Neural cell (in vitro differentiated cells): ENCODE data around the gene SDHC. TPM values are rescaled to one million over a fixed set of nuclear protein-coding genes. Genes with fewer than 3 reads are reported as not detected.

ENCODE experiments used
- H2AFZ ChIP-seq: fragments of 200-600, 300-800 bp; sonication (generic), shearing (Covaris generic); 2 replicates; pipeline ENCODE4 v1.6.0; 2014; ENCODE audit warnings: low read depth, mild to moderate bottlenecking, antibody characterized with exemption, low read length, moderate library complexity
- H3F3A ChIP-seq: fragments of 200-600 bp; shearing (Covaris generic); 2 replicates; pipeline ENCODE4 v1.6.1; 2016; ENCODE audit warnings: mild to moderate bottlenecking, moderate library complexity, mixed read lengths, antibody characterized with exemption, low read length; ENCODE audit not compliant: insufficient read depth, poor library complexity, severe bottlenecking
- H3K27ac ChIP-seq: fragments of 200-600, 300-800 bp; sonication (generic), shearing (Covaris generic); 2 replicates; pipeline ENCODE4 v1.5.1; 2014; ENCODE audit warnings: mild to moderate bottlenecking, low read length, moderate library complexity
- H3K27me3 ChIP-seq: fragments of 300-800, 200-600 bp; sonication (generic), shearing (Covaris generic); 2 replicates; pipeline ENCODE4 v1.6.0; 2014; ENCODE audit warnings: mild to moderate bottlenecking, low read depth, low read length, moderate library complexity; ENCODE audit not compliant: insufficient read depth
- H3K36me3 ChIP-seq: fragments of 300-800, 200-600 bp; sonication (generic), shearing (Covaris generic); 2 replicates; pipeline ENCODE4 v1.5.1; 2014; ENCODE audit warnings: mild to moderate bottlenecking, antibody characterized with exemption, low read length, moderate library complexity; ENCODE audit not compliant: insufficient read depth
- H3K4me2 ChIP-seq: fragments of 300-800, 200-600 bp; sonication (generic), shearing (Covaris generic); 2 replicates; pipeline ENCODE4 v1.6.0; 2014; ENCODE audit warnings: mild to moderate bottlenecking, low read length
- H3K4me3 ChIP-seq: fragments of 300-800, 200-600 bp; sonication (generic), shearing (Covaris generic); 2 replicates; pipeline ENCODE4 v1.5.1; 2014; ENCODE audit warnings: mild to moderate bottlenecking, low read length, moderate library complexity
- H3K79me2 ChIP-seq: fragments of 200-600 bp; shearing (Covaris generic); replicated peaks from 2 replicates; pipeline ENCODE4 v1.6.0; 2014; ENCODE audit warnings: mild to moderate bottlenecking, low read length, moderate library complexity; ENCODE audit not compliant: insufficient read depth
- H3K9ac ChIP-seq: fragments of 300-800, 200-600 bp; sonication (generic), shearing (Covaris generic); 2 replicates; pipeline ENCODE4 v1.6.1; 2016; ENCODE audit warnings: mild to moderate bottlenecking, low read length, mixed read lengths
- H3K9me2 ChIP-seq: fragments of 200-600 bp; shearing (Covaris generic); 2 replicates; pipeline ENCODE4 v1.6.1; 2016; ENCODE audit warnings: mild to moderate bottlenecking, low read length, mixed read lengths; ENCODE audit not compliant: insufficient read depth
- H3K9me3 ChIP-seq: fragments of 200-600, 300-800 bp; sonication (generic), shearing (Covaris generic); 2 replicates; pipeline ENCODE4 v1.6.1; 2016; ENCODE audit warnings: mild to moderate bottlenecking, mixed run types, low read length, moderate library complexity, mixed read lengths
- H4K20me1 ChIP-seq: fragments of 200-600 bp; shearing (Covaris generic); 2 replicates; pipeline ENCODE4 v1.6.1; 2016; ENCODE audit warnings: mild to moderate bottlenecking, mixed run types; ENCODE audit not compliant: insufficient read depth
- CTCF ChIP-seq: fragments of 450-650 bp; IDR thresholded peaks from 2 replicates; pipeline ENCODE4 v1.5.1; 2014; ENCODE audit warnings: antibody characterized with exemption, mild to moderate bottlenecking, moderate library complexity; ENCODE audit not compliant: poor library complexity, severe bottlenecking
- EP300 ChIP-seq: fragments of 450-650 bp; conservative IDR thresholded peaks from 2 replicates; pipeline ENCODE4 v1.6.1; 2014; ENCODE audit warnings: antibody characterized with exemption, mild to moderate bottlenecking, moderate library complexity; ENCODE audit not compliant: poor library complexity, severe bottlenecking
- EZH2 ChIP-seq: fragments of 200-600, 300-800 bp; shearing (Covaris generic), sonication (generic); IDR thresholded peaks from 2 replicates; pipeline ENCODE4 v1.6.1; 2014; ENCODE audit warnings: antibody characterized with exemption, low read length, borderline replicate concordance, mild to moderate bottlenecking; ENCODE audit not compliant: insufficient read depth, poor library complexity, severe bottlenecking
- MXI1 ChIP-seq: fragments of 450-650 bp; conservative IDR thresholded peaks from 2 replicates; pipeline ENCODE4 v1.6.1; 2014; ENCODE audit warnings: antibody characterized with exemption, mild to moderate bottlenecking; ENCODE audit not compliant: poor library complexity, severe bottlenecking
- POLR2AphosphoS5 ChIP-seq: IDR thresholded peaks from 2 replicates; pipeline ENCODE4 v1.6.1; 2012
- RAD21 ChIP-seq: fragments of 450-650 bp; conservative IDR thresholded peaks from 2 replicates; pipeline ENCODE4 v1.6.1; 2014; ENCODE audit warnings: antibody characterized with exemption, mild to moderate bottlenecking, moderate library complexity
- REST ChIP-seq: IDR thresholded peaks from 2 replicates; pipeline ENCODE4 v1.6.1; 2012; ENCODE audit warnings: borderline replicate concordance
- SMC3 ChIP-seq: fragments of 450-650 bp; conservative IDR thresholded peaks from 2 replicates; pipeline ENCODE4 v1.6.1; 2014; ENCODE audit warnings: antibody characterized with exemption, mild to moderate bottlenecking, moderate library complexity; ENCODE audit not compliant: poor library complexity
- TAF1 ChIP-seq: IDR thresholded peaks from 2 replicates; pipeline ENCODE4 v1.6.1; 2012; ENCODE audit warnings: low read depth
- polyA plus RNA-seq: library from polyadenylated mRNA; depleted of rRNA; stranded (reverse); fragments of >200 nt; gene quantifications from 2 replicates; pipeline ENCODE4 v1.2.3, GENCODE V29; 2014

Gene SDHC
- polyA plus RNA-seq, 1 donor from 2014 or later: 41.6 TPM

GRCh38 chr1:161374373-161374772 lies 60.2 kb downstream of the SDHC start:
- Histone ChIP-seq H3K9ac (no peak overlapping the region), H3K79me2 (no peaks in the 10 kb centered on the region), H3K9me2 (no peaks in the 10 kb centered on the region), H4K20me1 (no peaks in the 10 kb centered on the region), H3K4me3 (no peak overlapping the region), H3K36me3 (no peaks in the 10 kb centered on the region), H2AFZ (no peak overlapping the region), H3K27ac (no peak overlapping the region), H3K9me3 (no peaks in the 10 kb centered on the region), H3K27me3 (no peaks in the 10 kb centered on the region), H3K4me2 (no peak overlapping the region), H3F3A (no peaks in the 10 kb centered on the region)
- TF ChIP-seq TAF1 (no peak), EZH2 (no peak), CTCF (peak; percentile 34), RAD21 (peak; percentile 24), SMC3 (peak; percentile 19), POLR2AphosphoS5 (no peak), REST (no peak), MXI1 (no peak), EP300 (no peak)

- H3K79me2 ChIP-seq: no peaks in the 10 kb centered on the region
- H3K36me3 ChIP-seq: no peaks in the 10 kb centered on the region
- no peaks in the 10 kb centered on the region for H3K27me3 ChIP-seq
These were observed 63.8 kb downstream of the SDHC start for GRCh38 chr1:161378014-161378413.

More at GRCh38 chr1:161378014-161378413, 63.8 kb downstream of the SDHC start:
- Histone ChIP-seq H3K4me2 (no peak overlapping the region), H4K20me1 (no peaks in the 10 kb centered on the region), H3K9ac (no peak overlapping the region), H3K9me3 (no peaks in the 10 kb centered on the region), H3K9me2 (no peaks in the 10 kb centered on the region), H2AFZ (no peak overlapping the region), H3K27ac (no peak overlapping the region), H3F3A (no peaks in the 10 kb centered on the region), H3K4me3 (no peak overlapping the region)
- no peak for TF ChIP-seq RAD21
- no peak for TF ChIP-seq SMC3
- no peak for TF ChIP-seq EP300
- no peak for TF ChIP-seq TAF1
- TF ChIP-seq MXI1: no peak
- no peak for TF ChIP-seq POLR2AphosphoS5
- no peak for TF ChIP-seq CTCF
- TF ChIP-seq EZH2: no peak
- TF ChIP-seq REST: no peak
